Measurements from ENCODE around the gene IBTK. TPM values are rescaled to one million over a fixed set of nuclear protein-coding genes. Genes with fewer than 3 reads are reported as not detected.
A peak's percentile ranks its signal among the peaks of the same experiment; 100 is the strongest.

The IBTK gene
- total and polyA plus RNA-seq, 2 of the 8 experiments (the other 6 are each of a cell fraction or from before 2014, with no cell fraction given) = 4.6 to 24.2 TPM

GRCh38 chr6:82246802-82247504 is 591 bp downstream of the IBTK start (continued):
- TF ChIP-seq SP1 (IDR thresholded peaks at IDR 0.05; ENCODE audit: low read depth, low read length) = no peak
- TF ChIP-seq GTF2F1 (IDR thresholded peaks at IDR 0.05; ENCODE audit: borderline replicate concordance, low read depth, low read length) = no peak
- TF ChIP-seq CTBP2 (IDR thresholded peaks at IDR 0.05; ENCODE audit: borderline replicate concordance, insufficient read depth, insufficient read length, low read length) = no peak
- no peak for TF ChIP-seq FOSL1 (IDR thresholded peaks at IDR 0.05; ENCODE audit: insufficient read depth, low read depth, low read length)
- TF ChIP-seq SAP30 (IDR thresholded peaks at IDR 0.05; ENCODE audit: insufficient read depth, insufficient replicate concordance, low read length) = no peak
- no peak for TF ChIP-seq EGR1 (IDR thresholded peaks at IDR 0.05; ENCODE audit: borderline replicate concordance, low read depth, low read length)
- TF ChIP-seq BRCA1 (IDR thresholded peaks at IDR 0.05; ENCODE audit: low read depth, low read length) = no peak
- no peak for TF ChIP-seq SP2 (IDR thresholded peaks at IDR 0.05; ENCODE audit: low read length)
- no peak for TF ChIP-seq JUND (IDR thresholded peaks at IDR 0.05; ENCODE audit: low read length)
- TF ChIP-seq MAX (IDR thresholded peaks at IDR 0.05) = 0 out of 2 replicates have a peak, but pooled peaks have one; percentile 4
- TF ChIP-seq TAF1 (IDR thresholded peaks at IDR 0.05; ENCODE audit: low read depth, low read length) = 0 out of 2 replicates have a peak, but pooled peaks have one; percentile 51
- TF ChIP-seq SUZ12 (IDR thresholded peaks at IDR 0.05; ENCODE audit: low read length) = no peak
- TF ChIP-seq POLR2AphosphoS5 (IDR thresholded peaks at IDR 0.05; ENCODE audit: low read depth, low read length) = peak; percentile 73
- no peak for TF ChIP-seq EP300 (IDR thresholded peaks at IDR 0.05; ENCODE audit: borderline replicate concordance in 1 of 2, low read depth in 2 of 2, low read length in 2 of 2)
- TF ChIP-seq TCF12 (IDR thresholded peaks at IDR 0.05; ENCODE audit: low read depth, low read length) = no peak
- no peak for TF ChIP-seq SIX5 (IDR thresholded peaks at IDR 0.05; ENCODE audit: low read depth, low read length)
- no peak for TF ChIP-seq YY1 (IDR thresholded peaks at IDR 0.05; ENCODE audit: low read depth, low read length)
- peak; percentile 49; the same call in 1 of the 2 replicates for TF ChIP-seq TEAD4 (IDR thresholded peaks at IDR 0.05; ENCODE audit: low read depth, low read length)
- no peak for TF ChIP-seq SRF (IDR thresholded peaks at IDR 0.05; ENCODE audit: low read depth, low read length)
- no peak for TF ChIP-seq NANOG (IDR thresholded peaks at IDR 0.05; ENCODE audit: insufficient read depth, low read depth, low read length, poor library complexity, severe bottlenecking)
- no peak for TF ChIP-seq CHD2 (IDR thresholded peaks at IDR 0.05; ENCODE audit: low read length)
- TF ChIP-seq BACH1 (IDR thresholded peaks at IDR 0.05; ENCODE audit: low read length) = no peak
- no peak for TF ChIP-seq TAF7 (optimal IDR thresholded peaks at IDR 0.05; ENCODE audit: borderline replicate concordance, low read depth, low read length)
- no peak for TF ChIP-seq RFX5 (IDR thresholded peaks at IDR 0.05; ENCODE audit: borderline replicate concordance, low read depth, low read length)
- no peak for TF ChIP-seq ATF3 (IDR thresholded peaks at IDR 0.05; ENCODE audit: insufficient read depth, low read depth, low read length)

Measured in H1 (cell line).